Hematopoietic multipotent progenitor cell treated with erythropoietin and hydrocortisone succinate and interleukin-3 and kit ligand, for 4 days (in vitro differentiated cells): ENCODE results near the gene ZDHHC7.

Experiments used
- DNase-seq: peaks from one replicate; pipeline ENCODE4 v3.0.0-alpha.2; 2015

ZDHHC7 gene

GRCh38 chr16:84992717-84993075 lies 18.6 kb downstream of the ZDHHC7 start:
- DNase-seq, result no peak

GRCh38 chr16:84990782-84991181 lies 20.6 kb downstream of the ZDHHC7 start:
- DNase-seq, result no peak

DNA sequence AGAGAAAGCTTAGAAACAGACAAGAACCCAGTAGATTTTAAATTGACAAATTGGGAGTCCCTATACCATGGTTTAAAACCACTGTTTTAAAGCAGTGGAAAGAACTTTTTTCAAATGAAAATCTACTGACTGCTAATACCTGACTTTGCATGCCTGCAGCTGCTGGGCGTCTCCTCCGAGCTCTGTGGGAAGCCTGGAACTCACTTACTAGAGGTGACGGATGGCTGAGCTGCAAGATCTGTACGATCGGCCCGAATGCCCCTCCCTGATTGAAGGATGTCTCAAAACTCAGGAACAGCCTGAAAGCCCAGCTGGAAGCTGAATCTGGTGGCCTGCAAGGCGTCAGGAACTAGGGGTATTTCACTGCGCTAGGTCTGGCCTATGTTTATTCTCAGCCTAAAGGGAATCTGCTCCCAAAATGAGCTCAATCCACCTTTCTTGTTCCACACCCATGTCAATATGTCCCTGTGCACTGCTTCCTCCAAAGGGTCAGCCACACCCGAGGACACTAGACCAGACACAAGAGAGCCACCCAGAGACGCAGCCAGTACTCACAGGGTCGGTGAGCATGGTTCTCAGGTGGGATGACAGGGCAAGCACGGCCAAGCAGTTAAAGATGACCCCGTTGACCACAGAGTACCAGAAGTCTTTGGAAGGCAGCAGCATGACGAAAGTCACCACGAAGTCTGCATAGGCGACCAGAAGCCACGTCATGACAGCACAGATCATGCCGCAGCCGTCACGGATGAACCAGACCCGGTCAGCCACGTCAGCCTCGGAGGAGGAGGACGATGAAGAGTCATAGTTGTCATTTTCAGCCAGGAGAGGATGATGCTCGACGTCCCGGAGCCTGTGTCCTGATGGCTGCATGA lies 21.4 kb downstream of the ZDHHC7 start:
- DNase-seq, result no peak

- no peak for DNase-seq
Measured at GRCh38 chr16:84988328-84989080, 22.8 kb downstream of the ZDHHC7 start.

GRCh38 chr16:84986879-84987278 lies 24.5 kb downstream of the ZDHHC7 start:
- no peak for DNase-seq

GRCh38 chr16:84986102-84986501 lies 25.2 kb downstream of the ZDHHC7 start:
- no peak for DNase-seq

- DNase-seq, result no peak
Measured at GRCh38 chr16:84985079-84986065, 26.0 kb downstream of the ZDHHC7 start.

DNA sequence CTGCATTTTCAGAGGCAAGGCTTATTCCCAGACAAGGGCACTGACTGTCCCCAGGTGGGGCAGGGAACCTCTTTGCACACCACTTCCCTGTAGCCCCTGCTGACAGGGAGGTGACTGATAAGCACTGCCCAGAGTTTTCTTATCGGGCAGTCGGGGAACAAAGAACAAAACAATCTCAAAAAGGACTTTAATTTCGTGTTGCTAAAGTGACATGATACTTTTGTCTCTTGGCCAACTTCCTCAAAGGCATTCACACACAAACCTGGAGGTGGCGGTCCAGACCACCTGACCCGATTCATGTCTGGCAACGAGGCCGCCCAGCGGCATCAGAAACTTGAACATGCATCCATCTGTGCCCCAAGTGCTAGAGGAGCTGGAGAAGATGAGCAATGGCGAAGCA lies 28.9 kb downstream of the ZDHHC7 start:
- DNase-seq, result peak; percentile 69

DNA sequence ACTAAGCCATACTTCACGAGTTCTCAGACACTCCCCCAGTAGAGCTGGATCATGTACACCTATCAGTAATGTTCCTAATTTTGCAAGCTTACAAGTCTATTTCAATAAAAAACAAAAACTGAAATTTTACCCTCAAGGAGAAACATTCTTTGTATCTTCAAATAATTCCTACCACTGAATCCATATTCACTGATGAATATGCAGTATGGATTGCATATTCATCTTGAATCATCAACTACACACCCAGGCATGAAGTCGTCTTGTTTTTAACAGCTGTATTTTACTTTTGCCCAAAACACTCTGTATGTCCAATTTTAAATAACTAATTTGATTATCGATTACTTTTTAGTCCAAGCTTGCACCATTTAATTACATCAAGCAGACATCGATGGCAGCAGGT lies 31.8 kb downstream of the ZDHHC7 start:
- no peak for DNase-seq

- no peak for DNase-seq
Measured at GRCh38 chr16:84976644-84977400, 34.5 kb downstream of the ZDHHC7 start.

GRCh38 chr16:84975522-84975921 lies 35.8 kb downstream of the ZDHHC7 start:
- no peak for DNase-seq

DNA sequence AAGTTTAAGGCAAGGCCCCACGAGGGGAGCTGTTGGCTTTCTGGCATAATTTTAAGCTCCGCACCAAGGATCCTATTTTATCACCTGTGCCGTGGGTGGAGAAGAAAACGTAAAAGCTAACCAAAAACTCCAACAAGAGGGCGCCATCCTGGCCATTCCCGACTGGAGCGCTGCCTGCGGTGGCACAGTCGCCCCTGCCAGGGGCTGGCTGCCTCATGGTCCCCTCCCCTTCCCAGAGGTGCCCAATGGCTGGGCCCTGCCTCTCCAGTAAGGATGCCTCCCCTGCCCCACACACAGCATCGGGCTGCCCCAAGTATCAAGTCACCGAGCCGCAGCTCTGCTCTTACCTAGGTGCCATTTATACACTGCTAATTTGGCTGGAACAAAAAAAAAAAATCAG lies 36.3 kb downstream of the ZDHHC7 start:
- no peak for DNase-seq

DNA sequence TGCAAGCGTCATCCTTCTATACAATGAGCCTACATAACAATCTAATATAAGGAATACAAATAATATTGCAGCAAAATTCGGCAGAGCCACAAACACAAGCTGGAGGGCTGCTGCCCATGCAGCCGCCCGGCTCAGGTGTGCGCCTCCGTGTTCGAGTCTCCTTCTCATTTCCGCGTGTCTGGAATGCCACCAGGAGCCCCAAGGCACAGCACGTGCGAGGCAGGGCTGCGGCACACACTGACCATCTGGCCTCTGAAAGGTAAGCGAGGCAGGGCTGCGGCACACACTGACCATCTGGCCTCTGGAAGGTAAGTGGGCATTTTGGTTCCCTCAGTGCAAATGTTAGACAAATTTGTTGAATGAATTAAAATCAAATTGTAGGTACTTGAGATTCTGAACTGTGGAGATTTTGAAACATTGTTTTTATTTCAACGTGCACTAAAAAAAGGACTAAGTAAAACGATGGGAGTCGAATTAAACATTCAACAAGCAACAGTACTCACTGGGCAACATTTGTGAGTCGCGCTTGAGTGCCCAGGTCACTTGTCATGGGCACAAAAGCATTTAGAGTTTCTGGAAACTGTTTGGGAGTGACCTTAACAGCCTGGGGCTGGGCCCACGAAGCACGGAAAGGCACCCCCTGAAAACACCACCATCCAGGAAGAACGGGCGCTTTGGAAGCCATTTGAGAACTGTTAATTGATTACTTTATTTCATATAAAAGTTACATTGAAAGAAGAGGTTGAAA lies 37.4 kb downstream of the ZDHHC7 start:
- no peak for DNase-seq

GRCh38 chr16:84973236-84973635 lies 38.1 kb downstream of the ZDHHC7 start:
- DNase-seq, result no peak

GRCh38 chr16:84970447-84971127 lies 40.7 kb downstream of the ZDHHC7 start:
- peak; percentile 89 for DNase-seq

- no peak for DNase-seq
Measured at GRCh38 chr16:84967828-84968227, 43.5 kb downstream of the ZDHHC7 start.

GRCh38 chr16:84965428-84966415 lies 45.6 kb downstream of the ZDHHC7 start:
- DNase-seq, result no peak

DNA sequence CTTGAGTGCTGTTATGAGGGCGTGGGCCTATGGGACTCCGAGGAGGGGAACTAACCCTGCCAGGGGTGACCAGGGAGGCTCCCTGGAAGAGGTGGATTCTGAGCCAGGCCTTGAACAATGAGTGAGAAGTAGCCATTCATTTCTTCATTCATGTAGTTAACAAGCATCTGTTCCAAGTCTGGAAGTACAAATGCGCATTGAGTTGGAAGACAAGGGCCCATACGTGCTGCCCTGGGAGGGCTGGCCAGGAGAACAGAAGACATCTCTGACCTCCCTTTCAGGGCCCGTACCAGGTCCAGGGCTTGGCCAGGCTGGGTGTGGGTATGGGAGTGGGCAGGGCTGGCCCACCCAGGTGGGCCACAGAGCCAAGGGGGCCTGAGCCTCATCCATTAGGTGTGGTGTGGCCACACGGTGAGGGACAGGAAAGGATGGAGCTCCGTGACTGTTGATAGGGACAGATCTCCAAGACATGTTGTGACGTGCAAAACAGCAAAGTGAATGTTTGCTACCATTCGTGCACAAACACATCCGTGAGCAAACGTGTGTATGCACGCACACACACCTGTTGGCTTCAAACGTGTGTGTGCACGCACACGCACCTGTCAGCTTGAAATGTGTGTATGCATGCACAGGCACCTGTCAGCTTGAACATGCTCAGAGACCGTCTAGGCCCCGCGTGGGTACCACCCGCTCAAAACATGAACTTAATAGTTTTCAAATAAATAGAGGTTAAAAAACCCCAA lies 46.8 kb downstream of the ZDHHC7 start:
- DNase-seq, result no peak

- DNase-seq, result no peak
Measured at GRCh38 chr16:84963066-84963465, 48.3 kb downstream of the ZDHHC7 start.
